GM18870 (cell line): ENCODE measurements around the gene NTM.

ENCODE experiments used
- ATAC-seq: cut with Tn5 transposase; IDR thresholded peaks from one replicate; pipeline ENCODE4 v1.9.1; 2021; ENCODE audit warnings: moderate library complexity; ENCODE audit not compliant: unreplicated experiment

The NTM gene

DNA sequence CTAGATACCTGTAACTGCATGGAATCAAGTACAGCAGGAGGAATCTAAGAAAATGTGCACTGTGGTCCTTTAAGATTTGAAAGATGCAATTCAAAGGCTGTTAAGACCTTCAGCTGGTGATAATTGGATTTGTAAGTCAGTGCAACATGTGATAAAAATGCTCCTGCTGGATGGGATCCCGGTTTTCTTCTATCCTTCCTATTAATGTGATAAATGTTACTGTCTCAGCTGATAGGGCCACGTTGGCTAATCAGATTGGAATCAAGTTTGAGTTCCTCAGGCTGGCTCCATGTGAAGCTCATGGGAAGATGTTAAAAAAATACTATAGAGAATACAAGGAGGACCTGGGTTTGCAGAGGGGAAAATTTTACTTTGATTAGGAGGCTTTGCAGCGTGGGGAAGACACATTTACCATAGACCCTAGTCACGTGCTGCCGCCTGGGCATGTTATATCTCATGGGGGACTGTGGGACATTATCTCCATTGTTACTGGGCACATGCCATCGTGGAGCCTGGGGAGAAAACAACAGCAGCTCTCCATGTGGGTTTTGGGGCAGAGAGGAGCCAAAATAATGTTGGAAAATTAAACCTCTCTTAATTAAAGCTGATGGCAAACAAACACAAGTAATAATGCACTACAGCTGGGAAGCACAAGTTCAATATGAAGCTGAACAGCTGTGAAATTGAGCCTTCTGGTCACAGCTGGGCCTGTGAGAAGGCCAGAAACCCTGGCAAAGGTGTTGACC, 652.5 kb downstream of the NTM start:
- no peak for ATAC-seq

DNA sequence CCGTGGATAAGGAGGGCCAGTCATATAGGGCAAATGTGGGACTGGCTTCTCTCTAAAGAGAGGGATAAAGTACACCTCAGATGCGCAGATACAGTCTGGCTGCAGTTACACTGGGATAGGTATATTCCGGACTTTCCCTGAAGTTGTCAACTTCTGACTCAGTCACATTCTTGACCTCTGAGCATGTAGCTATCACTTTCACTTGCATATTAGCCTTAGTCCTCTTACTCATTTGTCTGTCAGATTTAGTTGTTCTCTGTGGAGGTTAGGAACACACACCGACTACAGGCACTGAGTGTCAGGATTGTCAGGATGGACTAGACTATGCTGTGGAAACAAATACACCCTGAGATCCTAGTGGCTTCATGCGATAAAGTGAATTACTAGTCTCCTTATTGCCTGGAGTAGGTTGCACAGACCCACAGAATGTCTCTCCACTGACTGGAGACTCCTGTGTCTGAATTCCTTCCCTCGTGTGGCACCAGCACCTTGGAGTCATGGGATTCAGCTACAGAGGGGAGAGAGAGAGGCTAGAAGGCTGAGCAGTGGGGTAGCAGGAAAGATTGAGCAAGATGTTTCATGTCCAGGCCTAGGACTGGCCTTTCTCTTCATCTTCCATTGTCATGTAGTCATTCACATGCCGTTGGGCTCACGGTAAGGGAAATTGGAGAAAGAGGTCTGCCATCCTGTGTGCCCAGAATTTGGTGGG, 654.3 kb downstream of the NTM start:
- peak; percentile 80 for ATAC-seq

DNA sequence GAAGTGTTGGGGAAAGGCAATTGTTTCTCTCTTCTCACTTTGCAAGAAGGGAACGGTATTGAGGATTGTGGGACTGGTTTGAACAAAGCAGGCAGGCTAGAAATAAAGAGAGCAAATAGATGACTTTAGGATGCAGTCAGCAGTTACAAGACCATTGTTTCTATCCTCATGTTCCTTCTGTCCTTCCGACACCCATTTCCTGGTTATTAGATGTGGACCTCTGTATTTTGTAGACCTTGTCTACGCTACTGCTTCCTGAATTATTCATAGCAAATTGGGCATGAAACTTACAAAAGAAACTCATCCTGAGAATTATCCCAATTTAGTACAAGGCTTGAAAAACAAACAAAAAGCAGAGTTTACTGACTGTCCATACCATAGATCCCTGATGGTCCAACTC, 656.3 kb downstream of the NTM start:
- ATAC-seq, result no peak

DNA sequence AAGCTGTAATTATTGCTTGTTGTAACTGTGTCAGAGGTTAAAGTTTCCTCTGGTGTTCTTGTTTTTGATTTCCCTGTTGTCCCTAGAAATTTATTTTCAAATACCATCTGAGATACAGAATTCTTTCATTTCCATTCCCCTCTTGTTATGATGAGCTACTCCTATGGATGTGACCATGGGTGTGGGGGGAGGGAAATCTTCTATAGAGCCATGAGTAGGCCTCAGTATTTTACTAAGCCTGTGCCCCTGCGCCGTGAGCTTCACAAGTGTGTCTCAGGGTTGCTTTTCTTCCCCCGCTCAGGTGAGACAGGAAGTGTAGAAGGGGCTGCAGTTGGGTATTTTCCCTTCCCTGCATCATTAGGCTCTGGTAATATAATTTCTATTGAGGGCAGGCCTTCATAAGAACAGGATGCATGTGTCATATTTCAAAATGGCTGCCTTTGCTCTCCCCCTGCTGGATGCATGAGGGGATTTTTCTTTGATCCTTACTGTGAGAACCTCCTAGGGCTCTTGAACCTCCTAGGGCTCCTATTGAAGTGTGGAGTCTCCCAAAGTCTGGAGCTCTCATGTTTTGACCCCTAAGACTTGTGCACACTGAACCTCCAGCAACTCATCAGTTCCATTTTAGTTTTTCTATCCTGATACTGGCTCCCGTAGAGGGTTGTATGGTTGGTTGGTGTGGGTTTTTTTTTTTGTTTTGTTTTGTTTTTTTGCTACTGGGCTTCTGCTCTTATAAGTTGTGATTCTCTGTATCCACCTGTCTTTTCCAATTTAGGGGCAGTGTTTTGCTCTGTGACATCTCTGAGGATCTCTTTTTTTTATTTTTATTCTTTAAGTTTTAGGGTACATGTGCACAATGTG, 658.2 kb downstream of the NTM start:
- ATAC-seq, result no peak

DNA sequence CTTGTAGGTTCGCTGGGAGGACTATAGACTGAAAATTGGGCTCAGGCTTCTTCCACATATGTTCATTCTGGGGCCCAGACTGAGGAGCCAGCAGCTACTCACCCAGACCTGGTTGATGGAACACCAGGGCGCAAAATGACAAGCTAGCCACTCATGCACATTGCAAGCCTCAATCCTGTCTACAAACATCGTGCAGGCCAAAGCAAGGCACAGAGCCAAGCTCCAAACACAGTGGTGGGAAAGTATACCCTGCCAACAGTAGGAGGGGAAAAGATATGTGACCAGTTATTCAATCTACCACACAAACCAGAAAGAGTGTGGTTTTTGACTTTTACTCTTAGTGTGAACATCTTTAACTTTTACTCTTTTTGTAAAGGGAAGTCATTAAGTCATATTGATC, 660.5 kb downstream of the NTM start:
- no peak for ATAC-seq

DNA sequence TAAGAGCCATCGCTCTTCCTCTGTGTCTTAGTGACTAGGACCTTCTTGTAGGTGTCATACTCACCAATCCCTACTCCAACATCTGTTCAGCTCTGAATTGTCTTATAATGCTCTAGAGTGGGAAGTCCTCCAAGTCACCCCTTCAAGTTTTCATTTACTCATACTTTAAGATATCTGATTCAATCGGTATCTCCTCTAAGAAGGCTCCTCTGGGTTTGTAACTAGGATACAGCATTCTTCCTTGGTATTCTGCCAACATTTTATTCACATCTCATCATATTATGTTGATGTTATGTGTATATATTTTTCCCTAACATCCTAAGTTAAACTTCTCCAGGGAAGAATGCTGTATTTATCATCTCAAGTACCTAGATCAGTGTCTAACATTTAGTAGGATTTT, 662.1 kb downstream of the NTM start:
- no peak for ATAC-seq

DNA sequence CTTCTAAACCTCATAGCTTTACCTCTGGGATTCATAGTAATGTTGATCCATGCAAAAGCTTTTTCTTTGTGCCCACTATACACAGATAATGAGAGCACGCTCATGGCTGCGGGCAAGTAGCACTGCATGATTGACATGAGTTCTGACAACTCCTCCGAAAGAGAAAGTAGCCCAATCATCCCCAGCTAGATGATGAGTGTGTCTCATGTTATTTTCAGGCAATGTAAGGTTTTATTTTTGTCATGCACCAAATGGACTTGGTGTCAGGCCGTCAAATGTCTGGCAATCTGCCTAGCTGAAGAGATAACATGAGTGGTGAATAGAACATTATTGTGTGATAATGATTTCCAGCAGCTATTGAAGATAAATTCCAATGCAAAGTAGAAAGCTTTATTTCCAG, 662.6 kb downstream of the NTM start:
- no peak for ATAC-seq

DNA sequence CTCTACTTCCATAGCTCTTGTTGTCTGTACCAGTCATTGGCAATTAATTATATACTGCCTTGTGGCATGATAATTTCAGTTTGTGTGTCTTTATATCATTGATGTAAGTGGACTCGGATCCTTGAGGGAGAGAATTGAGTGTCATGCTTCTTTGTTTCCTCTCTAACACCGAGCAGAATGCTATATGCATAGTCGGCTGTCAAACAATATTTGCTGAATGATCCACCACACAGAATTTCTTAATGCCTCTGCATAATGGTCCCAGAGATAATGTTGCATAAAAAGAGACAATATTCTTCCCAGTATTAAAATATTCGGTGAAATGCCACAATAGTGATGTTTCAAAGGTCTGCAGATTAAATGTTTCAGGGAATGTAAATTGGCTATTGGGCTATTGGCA, 664.8 kb downstream of the NTM start:
- no peak for ATAC-seq

DNA sequence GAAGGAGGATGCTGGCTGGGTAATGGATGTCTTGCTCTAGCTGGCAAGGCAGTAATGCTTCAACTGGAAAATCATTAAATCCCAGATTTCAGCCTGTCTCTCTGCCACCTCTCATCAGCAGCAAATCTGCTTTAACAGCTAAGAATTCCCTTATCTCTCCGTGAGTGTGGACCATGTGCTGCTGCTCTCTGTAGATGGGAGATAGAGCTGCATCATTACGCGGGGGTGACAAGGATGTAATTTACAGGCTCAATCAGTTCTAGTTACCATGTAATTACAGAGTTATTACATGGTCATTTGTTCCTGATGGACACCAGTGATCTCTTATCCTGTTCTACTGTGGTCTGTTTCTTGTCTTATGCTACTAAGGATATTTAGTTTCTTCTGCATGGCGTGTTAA, 665.4 kb downstream of the NTM start:
- ATAC-seq, result no peak

DNA sequence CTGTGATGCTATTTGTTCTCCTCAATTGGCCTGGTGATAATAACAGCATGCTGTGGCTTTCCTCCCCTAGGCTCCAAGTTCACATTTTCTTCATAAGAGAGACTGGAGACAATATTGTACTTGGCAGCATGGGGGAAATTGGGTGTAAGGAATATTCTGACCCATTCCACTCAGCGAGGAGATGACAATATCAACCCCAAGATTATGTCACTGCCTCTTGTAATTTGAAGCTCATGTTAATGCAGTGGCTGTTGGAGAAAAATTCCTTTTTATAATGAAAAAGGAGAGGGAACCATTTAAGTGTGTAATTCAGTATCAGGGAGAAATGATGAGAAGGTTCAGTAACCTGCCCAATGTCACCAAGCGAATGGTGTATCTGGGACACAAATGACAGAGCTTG, 665.8 kb downstream of the NTM start:
- ATAC-seq, result no peak

DNA sequence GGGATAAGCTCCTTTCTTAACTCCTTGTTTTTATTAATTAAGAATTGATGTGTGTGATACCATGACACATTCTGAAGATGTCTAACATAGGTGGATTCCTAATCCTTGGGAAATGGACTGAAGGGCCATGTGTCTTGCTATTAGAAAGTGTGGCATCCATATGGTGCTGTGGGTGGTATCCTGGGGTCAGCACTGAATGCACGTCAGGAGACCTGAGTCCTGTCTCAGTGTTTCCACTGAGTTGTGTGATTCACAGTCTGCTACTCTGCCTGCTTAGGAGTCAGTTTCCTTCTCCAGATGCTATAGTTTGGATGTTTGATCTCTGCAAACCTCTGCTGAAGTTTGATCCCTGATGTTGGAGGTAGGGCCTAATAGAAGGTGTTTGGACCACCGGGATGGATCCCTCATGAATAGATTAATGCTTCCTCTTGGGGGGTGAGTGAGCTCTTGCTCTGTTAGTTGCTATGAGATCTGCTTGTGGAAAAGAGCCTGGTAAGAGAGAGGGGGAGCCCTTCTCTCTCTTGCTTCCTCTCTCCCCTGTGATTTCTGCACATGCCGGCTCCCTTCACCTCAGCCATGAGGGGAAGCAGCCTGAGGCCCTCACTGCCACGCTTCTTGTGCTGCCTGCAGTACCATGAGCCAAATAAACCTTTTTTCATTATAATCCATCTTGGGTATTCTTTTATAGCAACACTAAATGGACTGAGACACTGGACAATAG, 666.5 kb downstream of the NTM start:
- ATAC-seq, result no peak

DNA sequence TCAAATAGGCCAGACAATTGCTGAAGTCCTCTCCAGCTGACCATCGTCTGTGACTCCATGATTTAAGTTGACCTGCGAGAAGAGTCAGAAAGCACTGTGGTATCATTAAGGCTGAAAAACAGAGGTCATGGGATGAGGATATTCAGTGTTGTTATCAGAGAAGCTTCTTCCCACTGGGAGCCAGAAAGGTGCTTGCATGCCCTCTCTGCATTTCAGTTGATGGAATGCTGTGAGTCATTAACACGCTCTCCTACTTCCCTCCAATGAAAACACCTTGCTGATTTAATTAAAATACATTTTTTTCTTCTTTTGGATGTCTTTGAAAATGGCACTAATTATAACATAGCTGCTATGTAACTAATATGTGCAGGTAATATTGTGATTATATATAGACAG, 667.0 kb downstream of the NTM start:
- no peak for ATAC-seq

DNA sequence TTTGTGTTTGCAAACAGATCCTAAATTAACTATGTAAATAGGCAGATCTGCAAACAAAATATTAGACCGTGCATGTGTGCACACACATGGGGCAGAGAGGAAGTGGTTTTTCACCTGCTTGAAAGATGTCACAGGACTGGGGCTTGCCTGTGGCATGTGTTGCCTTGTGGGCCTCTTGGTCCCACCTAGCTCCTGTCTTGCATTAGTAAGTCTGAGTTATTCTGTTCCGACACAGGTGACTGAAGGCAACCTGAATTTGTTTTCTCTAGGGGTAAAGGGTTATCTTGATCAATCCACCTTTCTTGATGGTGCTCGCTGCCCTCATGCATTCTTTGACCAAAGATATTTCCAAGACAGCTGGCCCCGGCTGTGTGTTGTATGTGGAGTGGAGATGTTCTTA, 667.5 kb downstream of the NTM start:
- ATAC-seq, result no peak

DNA sequence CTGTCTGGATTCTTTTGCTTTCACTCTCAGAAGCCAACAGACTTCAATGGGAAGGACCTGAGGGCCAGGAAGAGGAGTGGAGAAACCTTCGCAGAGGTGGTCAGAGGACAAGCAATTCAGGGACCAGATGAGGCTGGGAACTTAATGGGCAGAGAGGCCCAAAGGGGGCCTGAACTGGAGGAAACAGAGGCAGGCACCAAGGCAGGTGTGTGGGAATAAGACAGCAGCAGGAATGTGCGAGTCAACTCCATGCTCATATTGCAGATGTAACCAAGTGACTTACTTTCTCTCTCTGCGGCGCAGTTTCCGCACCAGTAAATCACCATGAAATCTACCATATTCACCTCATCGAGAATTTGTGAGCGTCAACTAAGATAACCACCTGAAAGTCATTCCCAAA, 669.1 kb downstream of the NTM start:
- ATAC-seq, result no peak

DNA sequence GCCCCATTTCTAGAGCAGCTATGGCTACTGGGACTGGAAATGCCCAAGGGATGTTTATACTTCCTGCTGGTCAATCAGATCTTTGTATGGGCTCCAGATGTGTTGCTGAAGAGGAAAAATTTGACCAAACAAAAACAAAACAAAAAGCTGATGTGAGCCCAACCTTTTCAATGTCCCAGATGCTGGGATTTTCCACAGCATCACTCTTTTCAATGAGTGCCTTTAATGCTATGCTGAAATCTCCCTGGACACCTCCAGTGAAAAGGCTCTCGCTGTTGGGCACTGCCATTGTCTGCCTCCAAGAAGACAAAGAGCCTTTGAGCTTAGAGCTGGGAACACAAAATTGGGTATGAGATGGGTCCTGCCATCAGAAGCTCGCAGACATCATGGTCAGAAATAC, 671.9 kb downstream of the NTM start:
- ATAC-seq, result no peak

DNA sequence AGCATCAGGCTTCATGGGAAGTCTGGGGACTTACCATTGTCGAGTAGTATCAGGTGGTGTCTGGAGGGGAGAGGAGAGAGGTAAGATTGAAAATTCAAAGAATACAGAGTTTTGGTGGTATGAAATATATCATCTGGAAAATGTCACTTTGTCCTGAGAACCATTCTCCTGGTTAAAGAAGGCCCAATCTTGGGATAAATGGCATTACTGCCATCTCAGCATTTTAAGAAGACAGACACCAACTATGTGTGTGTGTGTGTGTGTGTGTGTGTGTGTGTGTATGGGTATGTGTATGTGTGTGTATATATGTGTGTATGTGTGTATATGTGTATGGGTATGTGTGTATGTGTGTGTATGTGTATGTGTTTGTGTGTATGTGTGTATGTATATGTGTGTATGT, 673.3 kb downstream of the NTM start:
- ATAC-seq, result no peak

DNA sequence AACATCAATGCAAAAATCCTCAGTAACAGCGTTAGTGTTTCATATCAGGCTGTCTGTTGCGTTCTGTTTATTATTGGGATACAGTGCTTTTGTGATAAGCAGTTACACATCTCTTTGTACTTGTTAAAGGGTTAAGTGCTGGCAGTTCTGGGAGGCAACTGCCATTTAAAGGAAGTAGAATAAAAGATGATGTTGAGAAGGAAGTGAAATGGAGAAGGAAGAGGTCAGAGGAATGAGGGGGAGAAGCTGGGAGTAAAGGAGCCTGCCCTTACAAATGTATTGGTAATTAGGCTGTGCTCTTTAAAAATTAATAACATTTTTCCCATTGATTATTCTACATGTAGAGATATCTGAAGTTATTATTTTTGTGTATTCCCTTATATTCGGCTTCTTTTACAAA, 674.7 kb downstream of the NTM start:
- ATAC-seq, result no peak

DNA sequence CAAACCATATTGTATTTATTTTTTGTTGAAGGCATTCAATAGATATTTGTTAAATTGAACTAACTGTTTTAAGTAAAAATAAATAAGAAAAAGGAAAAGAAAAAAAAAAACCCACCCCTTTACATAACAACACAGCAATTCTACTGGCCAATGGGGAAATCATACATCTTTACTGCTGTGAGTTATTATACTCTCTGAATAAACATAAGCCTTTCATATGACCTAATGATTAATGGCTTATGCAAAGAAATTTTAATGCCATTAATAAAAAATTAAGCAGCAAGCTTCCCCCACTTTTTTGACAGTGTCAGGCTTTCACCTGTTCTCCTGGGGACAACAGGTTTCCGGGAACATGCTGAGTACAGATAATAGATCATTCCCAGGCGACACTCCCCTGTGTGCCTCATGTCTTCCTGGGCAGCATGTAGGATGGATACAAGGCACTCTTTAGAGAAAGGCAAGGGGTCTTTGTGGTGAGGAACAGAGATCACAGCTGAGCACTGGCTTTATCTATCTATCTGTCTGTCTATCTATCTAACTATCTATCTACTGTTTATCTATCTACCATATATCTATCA, 676.0 kb downstream of the NTM start:
- no peak for ATAC-seq

DNA sequence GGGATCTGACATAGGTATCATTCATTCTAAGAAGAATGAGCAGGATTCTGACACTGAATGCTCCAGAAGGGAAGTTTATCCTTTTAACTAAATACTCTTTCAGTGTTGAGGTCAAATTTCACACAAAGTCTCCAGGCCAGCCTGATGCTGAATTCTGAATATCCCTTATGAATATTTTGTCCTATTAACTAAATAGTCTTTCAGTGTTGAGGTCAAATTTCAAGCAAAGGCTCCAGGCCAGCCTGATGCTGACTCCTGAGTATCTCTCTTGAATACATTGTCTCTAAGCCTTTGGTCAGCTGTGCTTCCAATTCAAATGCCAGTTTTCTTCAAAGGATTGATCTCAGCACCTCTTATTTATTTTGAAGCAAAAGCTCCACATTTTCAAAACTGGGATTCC, 676.8 kb downstream of the NTM start:
- ATAC-seq, result no peak

DNA sequence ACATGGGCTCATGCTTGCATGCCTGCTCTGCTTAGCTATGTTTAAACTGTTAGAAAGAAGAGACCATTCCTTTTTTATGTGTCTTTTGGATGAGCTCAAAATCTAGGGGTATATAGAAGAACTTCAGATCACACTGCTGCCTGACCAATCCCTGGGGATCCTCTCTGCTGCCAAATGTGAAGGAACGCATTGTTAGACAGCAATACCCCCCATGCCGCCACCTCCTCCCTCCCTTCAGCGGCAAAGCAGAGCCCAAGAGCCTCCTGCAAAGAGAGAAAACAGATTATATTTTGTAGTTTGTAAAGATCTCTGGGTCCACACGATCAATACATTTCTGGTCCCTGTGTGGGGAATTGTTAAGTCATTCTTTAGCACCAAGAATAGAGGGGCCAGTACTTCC, 677.6 kb downstream of the NTM start:
- no peak for ATAC-seq

DNA sequence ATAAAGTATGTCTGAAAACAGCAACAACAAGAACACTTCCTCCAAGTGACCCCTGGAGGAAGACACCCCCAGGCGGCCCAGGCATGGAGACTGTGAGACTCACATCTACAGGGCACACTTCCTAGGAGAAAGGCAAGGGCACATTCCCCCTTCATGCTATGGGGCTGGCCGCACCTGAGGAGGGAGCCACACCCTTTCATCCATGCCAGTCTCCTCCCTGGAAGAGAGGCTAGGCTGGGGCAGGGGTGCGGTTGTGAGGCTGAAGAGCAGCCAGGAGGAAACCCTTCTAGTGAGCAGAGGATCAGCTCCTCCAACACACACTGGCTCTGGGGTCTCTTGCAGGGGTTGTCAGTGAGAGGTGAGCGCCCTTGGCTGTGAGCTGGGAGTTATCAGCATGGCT, 678.8 kb downstream of the NTM start:
- ATAC-seq, result no peak
